ENCODE results near the gene SPAG17. TPM values are rescaled to one million over a fixed set of nuclear protein-coding genes. Genes with fewer than 3 reads are reported as not detected.

The SPAG17 gene
- total and polyA plus RNA-seq, 2 of the 4 experiments (the other 2 are of a cell fraction), result 0.10 TPM; not detected in 1

DNA sequence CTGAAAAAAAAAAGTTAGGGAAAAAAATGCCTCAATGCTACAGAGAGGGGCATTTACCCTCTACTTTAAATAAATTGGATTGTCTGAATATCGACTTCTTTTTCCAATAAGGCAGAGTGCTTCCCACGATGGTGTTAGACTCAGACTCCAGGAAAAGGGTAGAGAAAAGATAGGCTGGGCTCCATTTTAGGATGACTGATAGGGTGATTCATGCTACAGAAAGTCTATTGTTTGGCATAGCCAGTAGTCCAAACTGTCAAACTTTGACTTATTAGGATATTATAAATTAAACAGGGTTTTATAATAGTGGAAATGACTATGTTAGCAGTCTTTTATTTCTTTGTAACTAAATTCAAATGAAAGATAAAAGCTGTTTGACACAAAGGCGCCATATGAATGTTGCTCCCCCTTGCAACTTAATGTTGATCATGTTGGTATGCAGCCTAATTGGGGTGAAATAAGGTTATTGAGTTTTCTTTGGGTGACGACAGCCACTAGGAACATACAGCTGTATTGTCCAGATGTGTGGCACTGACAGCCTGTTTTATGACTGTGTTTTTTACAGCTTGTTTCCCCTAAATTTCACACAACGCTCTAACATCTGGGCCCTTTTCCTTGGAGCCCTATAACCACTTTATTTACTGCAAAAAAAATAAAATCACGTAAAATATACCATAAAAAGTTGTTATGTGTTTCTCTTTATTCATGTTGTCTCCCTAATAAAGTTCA is 69.3 kb downstream of the SPAG17 start:
- H3K4me2 ChIP-seq (ENCODE audit: low read depth, low read length), result no peak overlapping the region
- no peak overlapping the region for H3K9ac ChIP-seq (ENCODE audit: low read depth, low read length)
- intact Hi-C loops (cut with micrococcal nuclease) (no loop called here), dilution Hi-C loops (cut with HindIII; ENCODE audit: low sequenced_read_pairs, unreplicated experiment) (no loop called here), in situ Hi-C loops (cut with MboI; ENCODE audit: low sequenced_read_pairs) (no loop called here)
- no peaks in the 10 kb centered on the region for H3K36me3 ChIP-seq (ENCODE audit: control insufficient read depth, insufficient read depth, low read length)
- H3K27me3 ChIP-seq (ENCODE audit: control insufficient read depth, insufficient read depth, low read length), result no peaks in the 10 kb centered on the region
- H3K56ac ChIP-seq (ENCODE audit: extremely low read depth, insufficient read depth, low read length), result no peak overlapping the region
- ATAC-seq (ENCODE audit: low read depth) (peak; percentile 64; the same call in 1 of the 2 replicates), DNase-seq (peak; percentile 47)
- H3K9me1 ChIP-seq (ENCODE audit: insufficient read depth, low read length), result no peaks in the 10 kb centered on the region
- no peak overlapping the region for H2BK20ac ChIP-seq (ENCODE audit: low read depth, low read length)
- H2BK15ac ChIP-seq (ENCODE audit: low read depth, low read length), result no peak overlapping the region
- ChIA-PET POLR2A (ENCODE audit: unreplicated experiment) (no interaction called here), CTCF (no interaction called here)
- H2BK120ac ChIP-seq (ENCODE audit: low read depth, low read length), result no peak overlapping the region
- no peak overlapping the region for H3K4me3 ChIP-seq (ENCODE audit: insufficient read depth, low read depth, low read length)
- WGBS, 2 experiments (ENCODE audit: extremely low coverage in 2 of 2, insufficient read length in 1 of 2), result no CpG with 5 or more reads among the region's 6 CpGs
- no peak overlapping the region for H3K23ac ChIP-seq (ENCODE audit: low read depth, low read length)
- no peaks in the 10 kb centered on the region for H3K4me1 ChIP-seq (ENCODE audit: control insufficient read depth, insufficient read depth, low read length)
- BruUV-seq (replicated peaks), result no TSS peak
- no peak overlapping the region for H3K14ac ChIP-seq (replicated peaks; ENCODE audit: low read depth, low read length)
- H3K27ac ChIP-seq (ENCODE audit: insufficient read depth, low read length), result no peak overlapping the region
- no peak overlapping the region for H4K91ac ChIP-seq (ENCODE audit: insufficient read depth, low read depth, low read length)
- no peak overlapping the region for H2AK9ac ChIP-seq (replicated peaks; ENCODE audit: low read depth, low read length, poor library complexity)
- H2AFZ ChIP-seq (replicated peaks; ENCODE audit: low read length, poor library complexity), result no peak overlapping the region
- no peaks in the 10 kb centered on the region for H3K79me1 ChIP-seq (ENCODE audit: low read depth in 1 of 2, low read length in 2 of 2)
- no peak overlapping the region for H2AK5ac ChIP-seq (ENCODE audit: low read depth, low read length)
- no peak overlapping the region for H2BK5ac ChIP-seq (ENCODE audit: low read depth, low read length, poor library complexity, severe bottlenecking)
- no peak overlapping the region for H4K8ac ChIP-seq (ENCODE audit: low read depth in 2 of 2, low read length in 2 of 2)
- no peaks in the 10 kb centered on the region for H3K9me3 ChIP-seq (ENCODE audit: control insufficient read depth, insufficient read depth, low read length)
- no peak for TF ChIP-seq CTCF (conservative IDR thresholded peaks at IDR 0.05; ENCODE audit: low read depth, low read length)
- H3K18ac ChIP-seq (ENCODE audit: low read depth, low read length), result no peak overlapping the region
- H3K4ac ChIP-seq (ENCODE audit: low read depth, low read length), result no peak overlapping the region
- no peak overlapping the region for H4K5ac ChIP-seq (ENCODE audit: low read depth, low read length)
- H4K20me1 ChIP-seq (ENCODE audit: insufficient read depth, low read length), result no peaks in the 10 kb centered on the region

Data from IMR-90 (cell line).